HL-60 (cell line): Measurements from ENCODE around the gene NAP1L5.

Source experiments
- POLR2AphosphoS5 ChIP-seq: IDR thresholded peaks from 2 replicates; pipeline ENCODE4 v1.6.1; 2012; ENCODE audit warnings: low read depth
- REST ChIP-seq: IDR thresholded peaks from 2 replicates; pipeline ENCODE4 v1.6.1; 2012; ENCODE audit warnings: low read depth; ENCODE audit not compliant: insufficient replicate concordance
- TF ChIP-seq, protein P1 (sequence below): IDR thresholded peaks from one replicate; pipeline ENCODE4 v1.5.1; 2011; ENCODE audit warnings: low read length, control low read depth, inconsistent platforms; ENCODE audit not compliant: insufficient read depth

- no peak for TF ChIP-seq POLR2AphosphoS5
- TF ChIP-seq, protein P1, sequence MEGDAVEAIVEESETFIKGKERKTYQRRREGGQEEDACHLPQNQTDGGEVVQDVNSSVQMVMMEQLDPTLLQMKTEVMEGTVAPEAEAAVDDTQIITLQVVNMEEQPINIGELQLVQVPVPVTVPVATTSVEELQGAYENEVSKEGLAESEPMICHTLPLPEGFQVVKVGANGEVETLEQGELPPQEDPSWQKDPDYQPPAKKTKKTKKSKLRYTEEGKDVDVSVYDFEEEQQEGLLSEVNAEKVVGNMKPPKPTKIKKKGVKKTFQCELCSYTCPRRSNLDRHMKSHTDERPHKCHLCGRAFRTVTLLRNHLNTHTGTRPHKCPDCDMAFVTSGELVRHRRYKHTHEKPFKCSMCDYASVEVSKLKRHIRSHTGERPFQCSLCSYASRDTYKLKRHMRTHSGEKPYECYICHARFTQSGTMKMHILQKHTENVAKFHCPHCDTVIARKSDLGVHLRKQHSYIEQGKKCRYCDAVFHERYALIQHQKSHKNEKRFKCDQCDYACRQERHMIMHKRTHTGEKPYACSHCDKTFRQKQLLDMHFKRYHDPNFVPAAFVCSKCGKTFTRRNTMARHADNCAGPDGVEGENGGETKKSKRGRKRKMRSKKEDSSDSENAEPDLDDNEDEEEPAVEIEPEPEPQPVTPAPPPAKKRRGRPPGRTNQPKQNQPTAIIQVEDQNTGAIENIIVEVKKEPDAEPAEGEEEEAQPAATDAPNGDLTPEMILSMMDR: no peak
- TF ChIP-seq REST: no peak
These were observed 27.5 kb upstream of the NAP1L5 start for GRCh38 chr4:88725143-88725542.
